AG04449 (cell line): Measurements from ENCODE around the gene ADRM1.

Experiments used
- CTCF ChIA-PET: fragments of 350-600 bp; formaldehyde crosslinking; extraction: SDS; loops from one replicate; lab custom pipeline; 2021; ENCODE audit warnings: antibody characterized with exemption; lab: Yijun Ruan, JAX
- POLR2A ChIA-PET: fragments of 400-600, 350-600 bp; formaldehyde crosslinking; extraction: SDS; loops from one replicate; lab custom pipeline; 2020; ENCODE audit warnings: antibody characterized with exemption, inconsistent platforms; lab: Yijun Ruan, JAX
- DNase-seq: peaks from one replicate; pipeline ENCODE4 v3.0.0-alpha.2; 2010; ENCODE audit warnings: low read depth, low spot score
- H3K4me3 ChIP-seq: 2 replicates; pipeline ENCODE4 v1.5.1; 2011; ENCODE audit warnings: low read depth, mild to moderate bottlenecking, control low read depth, low read length
- TF ChIP-seq, protein P1 (sequence below): IDR thresholded peaks from one replicate; pipeline ENCODE4 v1.5.1; 2011; ENCODE audit warnings: mild to moderate bottlenecking, moderate library complexity, low read length, control low read depth, inconsistent platforms; ENCODE audit not compliant: insufficient read depth; ENCODE audit errors: missing control alignments

ADRM1 gene

DNA sequence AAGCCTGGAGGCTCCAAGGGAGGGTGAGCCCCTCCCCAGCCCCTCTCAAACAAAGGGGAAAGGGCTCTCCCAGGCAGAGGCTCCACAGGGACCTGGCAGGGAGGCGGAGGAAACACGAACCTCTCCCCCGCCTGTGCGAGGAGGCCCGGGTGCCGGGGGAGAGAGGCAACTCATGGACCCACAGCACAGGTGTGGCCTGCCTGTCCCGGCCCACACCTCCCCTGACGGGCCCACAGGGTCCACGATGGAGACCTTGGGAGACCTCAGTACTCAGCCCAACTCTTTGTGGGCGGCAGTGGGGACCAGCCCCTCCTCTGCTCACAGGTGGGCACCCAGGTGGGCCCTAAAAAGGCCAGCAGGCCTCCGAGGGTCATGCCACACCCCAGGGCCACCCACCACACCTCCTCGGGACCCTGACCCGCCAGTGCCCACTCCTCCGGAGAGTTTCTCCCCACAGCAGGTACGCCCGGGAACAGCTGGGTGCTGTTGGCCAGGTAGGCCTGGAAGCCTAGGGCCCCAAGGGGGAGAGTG, 52.1 kb downstream of the ADRM1 start:
- DNase-seq = no peak
- TF ChIP-seq, protein P1, sequence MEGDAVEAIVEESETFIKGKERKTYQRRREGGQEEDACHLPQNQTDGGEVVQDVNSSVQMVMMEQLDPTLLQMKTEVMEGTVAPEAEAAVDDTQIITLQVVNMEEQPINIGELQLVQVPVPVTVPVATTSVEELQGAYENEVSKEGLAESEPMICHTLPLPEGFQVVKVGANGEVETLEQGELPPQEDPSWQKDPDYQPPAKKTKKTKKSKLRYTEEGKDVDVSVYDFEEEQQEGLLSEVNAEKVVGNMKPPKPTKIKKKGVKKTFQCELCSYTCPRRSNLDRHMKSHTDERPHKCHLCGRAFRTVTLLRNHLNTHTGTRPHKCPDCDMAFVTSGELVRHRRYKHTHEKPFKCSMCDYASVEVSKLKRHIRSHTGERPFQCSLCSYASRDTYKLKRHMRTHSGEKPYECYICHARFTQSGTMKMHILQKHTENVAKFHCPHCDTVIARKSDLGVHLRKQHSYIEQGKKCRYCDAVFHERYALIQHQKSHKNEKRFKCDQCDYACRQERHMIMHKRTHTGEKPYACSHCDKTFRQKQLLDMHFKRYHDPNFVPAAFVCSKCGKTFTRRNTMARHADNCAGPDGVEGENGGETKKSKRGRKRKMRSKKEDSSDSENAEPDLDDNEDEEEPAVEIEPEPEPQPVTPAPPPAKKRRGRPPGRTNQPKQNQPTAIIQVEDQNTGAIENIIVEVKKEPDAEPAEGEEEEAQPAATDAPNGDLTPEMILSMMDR = no peak
- ChIA-PET POLR2A (interaction anchor here (0.5 kb wide), 1 partner anchor 517 kb away, joined by 5 read pairs; no protein-coding TSS in a partner anchor), CTCF (no interaction called here)
- H3K4me3 ChIP-seq = no peak overlapping the region

DNA sequence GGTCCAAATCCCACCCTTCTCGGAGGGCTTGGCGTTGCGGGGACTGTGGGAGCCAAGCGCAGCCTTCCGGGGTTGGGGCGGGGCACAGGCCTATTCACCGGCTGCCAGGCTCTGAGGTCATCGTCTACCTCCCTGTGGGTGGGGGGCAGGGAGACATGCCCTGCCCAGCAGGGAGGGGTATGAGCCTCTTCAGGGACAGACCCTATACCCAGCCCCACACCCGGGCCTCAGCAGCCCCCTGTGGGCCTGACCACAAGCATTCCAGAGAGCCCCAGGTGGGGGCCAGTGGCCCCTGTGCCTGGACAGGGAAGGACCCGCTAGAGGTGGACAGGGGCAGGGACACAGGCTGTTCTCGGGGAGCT, 52.7 kb downstream of the ADRM1 start:
- H3K4me3 ChIP-seq = no peak overlapping the region
- CTCF ChIA-PET = interaction anchor here (1.9 kb wide), 1 partner anchor 13 kb away, joined by 5 read pairs; no protein-coding TSS in a partner anchor
- TF ChIP-seq, protein P1 = no peak
- POLR2A ChIA-PET = no interaction called here
- no peak for DNase-seq

DNA sequence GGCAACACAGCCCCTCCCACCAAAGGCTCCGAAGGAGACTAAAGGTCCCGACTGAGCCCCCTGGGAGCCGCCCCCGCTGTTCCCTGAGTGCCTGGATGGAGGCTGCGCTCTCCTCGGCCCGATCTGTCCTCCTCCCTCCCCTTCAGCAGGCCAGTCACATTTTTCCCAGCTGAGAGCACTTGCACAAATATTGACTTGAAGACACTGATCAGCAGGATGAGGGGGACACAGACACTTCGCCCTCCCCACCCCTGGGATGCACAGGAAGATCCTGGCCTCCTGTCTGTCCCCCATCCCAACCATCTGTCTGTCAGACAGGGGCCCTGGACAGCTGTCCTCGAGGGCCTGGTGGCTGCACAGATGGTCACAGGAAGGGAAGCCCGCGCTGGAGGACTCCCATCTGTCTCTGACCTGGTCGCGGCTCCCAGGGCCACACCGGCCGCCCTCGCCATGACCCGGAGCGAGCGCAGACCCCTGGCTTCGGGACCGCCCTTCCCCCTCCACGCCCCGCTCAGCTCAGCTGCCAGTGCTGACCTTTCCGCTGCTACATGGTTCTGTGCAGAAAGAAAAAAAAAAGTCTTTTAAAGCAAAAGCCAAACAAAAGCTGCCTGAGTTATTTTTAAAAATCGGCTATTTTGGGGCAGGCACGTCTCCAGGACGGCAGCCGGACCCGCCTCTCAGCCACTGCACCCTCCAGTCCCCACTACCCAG, 53.2 kb downstream of the ADRM1 start:
- ChIA-PET POLR2A (no interaction called here), CTCF (interaction anchor here (1.9 to 2.2 kb wide), 2 partner anchors 13 to 27 kb away, joined by 5 to 7 read pairs; no protein-coding TSS in a partner anchor)
- H3K4me3 ChIP-seq = no peak overlapping the region
- TF ChIP-seq, protein P1 = no peak
- no peak for DNase-seq

DNA sequence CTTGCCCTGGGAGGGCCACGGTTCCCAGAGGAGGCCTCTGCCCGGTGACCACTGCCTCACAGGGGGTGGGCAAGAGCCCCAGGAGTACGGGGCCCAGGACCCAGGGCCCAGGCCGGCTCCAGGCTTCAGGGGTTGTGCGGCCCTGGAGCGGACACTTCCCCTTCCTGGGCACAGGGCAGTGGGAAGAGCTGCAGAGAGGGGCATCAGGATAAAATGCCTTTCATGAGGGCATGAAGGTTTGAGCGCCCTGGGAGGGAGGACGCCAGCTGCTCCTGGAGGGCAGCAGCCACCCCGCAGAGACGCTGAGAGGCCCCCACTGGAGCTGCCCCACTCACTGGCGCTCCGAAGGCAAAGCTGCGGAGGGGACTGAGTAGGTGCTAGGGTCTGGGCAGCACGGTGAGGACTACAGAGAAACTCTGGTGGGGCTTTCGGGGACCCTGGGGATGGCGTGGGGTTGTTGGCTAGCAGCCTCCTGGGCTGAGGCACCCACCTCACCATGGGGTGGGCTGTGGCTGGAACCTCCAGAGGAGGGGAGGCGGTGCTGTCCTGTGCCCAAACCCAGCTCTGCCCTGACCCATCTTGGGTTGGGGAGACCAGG, 53.9 kb downstream of the ADRM1 start:
- no peak for DNase-seq
- H3K4me3 ChIP-seq = no peak overlapping the region
- POLR2A ChIA-PET = no interaction called here
- TF ChIP-seq, protein P1 = no peak
- CTCF ChIA-PET = interaction anchor here (1.4 to 2.2 kb wide), 3 partner anchors 12 to 26 kb away, joined by 4 to 7 read pairs (median 5); no protein-coding TSS in a partner anchor

DNA sequence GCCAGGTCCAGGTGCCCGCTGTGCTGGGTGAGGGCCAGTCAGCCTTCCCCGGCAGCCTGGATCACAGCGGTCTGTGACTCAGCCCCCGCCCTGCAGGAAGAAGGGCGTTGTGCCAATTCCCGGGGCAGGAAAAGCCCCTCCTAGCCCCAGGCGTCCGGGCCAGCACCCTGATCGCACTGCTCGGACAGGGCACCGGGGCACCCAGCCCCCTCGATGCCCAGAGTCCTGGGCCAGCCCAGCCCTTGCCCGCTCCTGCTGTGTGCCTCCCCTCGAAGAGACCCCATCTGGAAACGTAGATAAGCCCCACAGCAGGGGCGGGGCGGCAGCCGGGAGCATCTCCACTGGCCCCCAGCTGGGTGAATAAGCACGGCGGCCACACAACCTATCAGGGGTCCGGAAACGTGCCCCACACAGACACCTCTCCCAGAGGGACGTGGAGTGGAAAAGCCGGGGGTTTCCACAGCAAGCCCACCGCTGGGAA, 54.4 kb downstream of the ADRM1 start:
- no peak for DNase-seq
- ChIA-PET POLR2A (no interaction called here), CTCF (interaction anchor here (1.4 to 2.2 kb wide), 3 partner anchors 11 to 26 kb away, joined by 4 to 7 read pairs (median 5); no protein-coding TSS in a partner anchor)
- H3K4me3 ChIP-seq = no peak overlapping the region
- TF ChIP-seq, protein P1 = no peak

DNA sequence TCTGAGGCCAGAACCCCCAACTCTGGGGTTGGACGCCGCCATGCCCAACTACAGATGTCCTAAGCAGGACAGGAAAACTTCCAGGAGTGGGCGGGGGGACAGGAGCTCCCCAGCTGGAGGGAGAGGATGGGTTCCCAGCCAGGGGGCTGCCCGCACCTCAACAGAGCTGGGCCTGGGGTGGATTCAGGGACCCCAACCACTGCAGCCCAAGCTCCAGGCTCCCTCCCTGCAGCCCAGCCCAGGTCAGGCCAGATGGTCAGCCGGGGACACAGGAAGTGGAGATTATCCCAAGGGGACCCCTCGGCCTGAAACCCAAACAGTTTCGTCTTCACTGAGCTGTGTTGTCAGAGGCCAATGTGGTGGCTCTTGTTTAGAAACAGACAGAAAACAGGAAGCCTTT, 54.9 kb downstream of the ADRM1 start:
- no peak overlapping the region for H3K4me3 ChIP-seq
- TF ChIP-seq, protein P1 = no peak
- POLR2A ChIA-PET = no interaction called here
- CTCF ChIA-PET = interaction anchor here (0.7 to 2.2 kb wide), 3 partner anchors 11 to 25 kb away, joined by 4 to 7 read pairs (median 4); no protein-coding TSS in a partner anchor
- no peak for DNase-seq
